K562 (cell line): ENCODE results near the gene CDT1. TPM values are rescaled to one million over a fixed set of nuclear protein-coding genes. Genes with fewer than 3 reads are reported as not detected.

Experiments
- ATAC-seq: fragments of 200-7000 bp; cut with Tn5 transposase; 3 replicates; pipeline ENCODE4 v1.9.1; 2020; ENCODE audit warnings: moderate library complexity
- BruUV-seq: library from RNA; stranded (reverse); fragments of 400-500 nt; replicated peaks from 2 replicates; lab custom pipeline; 2021; lab: Mats Ljungman, UMichigan
- CTCF ChIA-PET: fragments of 300-600 bp; formaldehyde crosslinking; extraction: SDS; loops from one replicate; lab custom pipeline; 2021; ENCODE audit warnings: low intra/inter-chr PET ratio; lab: Yijun Ruan, JAX
- POLR2A ChIA-PET: fragments of 300-600, 350-650 bp; sonication (Branson Sonifier 250); formaldehyde crosslinking; extraction: SDS; loops from one replicate; lab custom pipeline; 2021; ENCODE audit warnings: antibody characterized with exemption, inconsistent platforms; lab: Yijun Ruan, JAX
- DNase-seq, 4 experiments: peaks; one replicate each; pipeline versions ENCODE4 v3.0.0 to v3.0.0-alpha.2; 2011 to 2018; ENCODE audit warnings: low spot score in 3 of 4, mixed read lengths in 3 of 4; ENCODE audit errors: extremely low read depth in 1 of 4
- FAIRE-seq: peaks from 2 replicates; lab custom pipeline; 2011; peaks lifted over from hg19 to GRCh38; lab: Jason Lieb, UNC
- H2AFZ ChIP-seq: 2 replicates; pipeline ENCODE4 v1.6.0; 2011; ENCODE audit warnings: low read depth, low read length, control low read depth, inconsistent platforms
- H3K27ac ChIP-seq: fragments of 200-600 bp; 3 replicates; pipeline ENCODE4 v1.8.0; 2011; ENCODE audit warnings: low read depth, mild to moderate bottlenecking, control low read depth, inconsistent platforms, low read length, moderate library complexity, mixed read lengths; ENCODE audit errors: extremely low read depth
- H3K27me3 ChIP-seq, 2 experiments: fragments of 300-600 bp in 1 of 2; 2 replicates in 1 of 2; 3 replicates in 1 of 2; pipeline versions ENCODE4 v1.6.0 to v1.8.0; 2011; ENCODE audit warnings: inconsistent platforms in 2 of 2, low read length in 2 of 2, mild to moderate bottlenecking in 1 of 2, mixed read lengths in 1 of 2, moderate library complexity in 1 of 2; ENCODE audit not compliant: control insufficient read depth in 2 of 2, insufficient read depth in 2 of 2
- H3K36me3 ChIP-seq: fragments of 300-600 bp; 3 replicates; pipeline ENCODE4 v1.8.0; 2011; ENCODE audit warnings: mild to moderate bottlenecking, low read length, inconsistent platforms; ENCODE audit not compliant: control insufficient read depth, insufficient read depth
- H3K4me1 ChIP-seq, 2 experiments: fragments of 200-600 bp in 1 of 2; replicated peaks in 1 of 2; 2 replicates in 1 of 2; 3 replicates in 1 of 2; pipeline versions ENCODE4 v1.5.1 to v1.8.0; 2011; ENCODE audit warnings: inconsistent platforms in 2 of 2, low read length in 2 of 2, mild to moderate bottlenecking in 1 of 2, mixed read lengths in 1 of 2, moderate library complexity in 1 of 2; ENCODE audit not compliant: control insufficient read depth in 2 of 2, insufficient read depth in 2 of 2
- H3K4me2 ChIP-seq: 2 replicates; pipeline ENCODE4 v1.6.1; 2011; ENCODE audit warnings: low read length, control low read depth, inconsistent platforms, mixed read lengths; ENCODE audit not compliant: insufficient read depth
- H3K4me3 ChIP-seq: fragments of 200-600 bp; sonication (generic), shearing (Covaris generic); 2 replicates; pipeline ENCODE4 v1.5.1; 2016; ENCODE audit warnings: control low read depth, inconsistent platforms
- H3K79me2 ChIP-seq: fragments of 200-600 bp; 3 replicates; pipeline ENCODE4 v1.8.0; 2011; ENCODE audit warnings: low read length, inconsistent platforms; ENCODE audit not compliant: control insufficient read depth, insufficient read depth
- H3K9ac ChIP-seq, 2 experiments: 2 replicates each; pipeline versions ENCODE4 v1.6.0 to v1.6.1; 2011; ENCODE audit warnings: low read depth in 2 of 2, low read length in 2 of 2, control low read depth in 1 of 2, inconsistent platforms in 1 of 2, mild to moderate bottlenecking in 1 of 2, mixed read lengths in 1 of 2; ENCODE audit not compliant: insufficient read depth in 1 of 2
- H3K9me1 ChIP-seq: one replicate; pipeline ENCODE4 v1.6.0; 2011; ENCODE audit warnings: inconsistent platforms, mild to moderate bottlenecking, low read length, moderate library complexity; ENCODE audit not compliant: control insufficient read depth, insufficient read depth
- H3K9me3 ChIP-seq: replicated peaks from 2 replicates; pipeline ENCODE4 v1.5.1; 2011; ENCODE audit warnings: low read depth, low read length, inconsistent platforms; ENCODE audit not compliant: control insufficient read depth, insufficient read depth
- H4K20me1 ChIP-seq: replicated peaks from 2 replicates; pipeline ENCODE4 v1.6.1; 2011; ENCODE audit warnings: low read length, inconsistent platforms, mixed read lengths; ENCODE audit not compliant: control insufficient read depth, insufficient read depth
- BDP1 ChIP-seq: IDR thresholded peaks from 3 replicates; pipeline ENCODE4 v1.6.1; 2011; ENCODE audit not compliant: insufficient read length, insufficient read depth
- HIVEP1 ChIP-seq: fragments of 250-450 bp; sonication (Bioruptor Pico); IDR thresholded peaks from 2 replicates; pipeline ENCODE4 v1.4.0; 2020; ENCODE audit warnings: mild to moderate bottlenecking
- KAT2B ChIP-seq: IDR thresholded peaks from one replicate; pipeline ENCODE4 v1.6.1; 2012; ENCODE audit warnings: low read depth, mild to moderate bottlenecking, control low read depth, inconsistent platforms, low read length, moderate library complexity
- NEUROD1 ChIP-seq: fragments of 150-350 bp; IDR thresholded peaks from 2 replicates; pipeline ENCODE4 v1.6.1; 2014; ENCODE audit warnings: borderline replicate concordance, low read length, low read depth; ENCODE audit not compliant: partially characterized antibody
- OTX1 ChIP-seq: fragments of 450-650 bp; formaldehyde crosslinking; IDR thresholded peaks from 2 replicates; pipeline ENCODE4 v1.4.0; 2022; ENCODE audit warnings: mild to moderate bottlenecking
- POLR3G ChIP-seq: IDR thresholded peaks from 2 replicates; pipeline ENCODE4 v1.6.1; 2011; ENCODE audit not compliant: insufficient read length, insufficient replicate concordance; ENCODE audit errors: extremely low read depth
- RFX7 ChIP-seq: fragments of 250-450 bp; sonication (Bioruptor Pico); IDR thresholded peaks from 2 replicates; pipeline ENCODE4 v1.5.1; 2021; ENCODE audit warnings: mild to moderate bottlenecking
- RHOXF2B ChIP-seq: fragments of 250-450 bp; sonication (Bioruptor Pico); conservative IDR thresholded peaks from 2 replicates; pipeline ENCODE4 v1.5.1; 2021
- TAF15 ChIP-seq: fragments of 200-400 bp; formaldehyde crosslinking; IDR thresholded peaks from 2 replicates; pipeline ENCODE4 v1.6.1; 2017; ENCODE audit warnings: mild to moderate bottlenecking, low read depth, low read length, moderate library complexity
- TCF7L2 ChIP-seq: fragments of 150-350 bp; IDR thresholded peaks from 2 replicates; pipeline ENCODE4 v1.6.1; 2016; ENCODE audit warnings: low read depth, mild to moderate bottlenecking, low read length, moderate library complexity
- ZFPM2 ChIP-seq: fragments of 250-450 bp; sonication (Bioruptor Pico); IDR thresholded peaks from 2 replicates; pipeline ENCODE4 v1.5.1; 2022; ENCODE audit warnings: mild to moderate bottlenecking
- ZNF174 ChIP-seq: fragments of 250-450 bp; sonication (Bioruptor Pico); IDR thresholded peaks from 2 replicates; pipeline ENCODE4 v1.4.0; 2020; ENCODE audit warnings: mild to moderate bottlenecking
- WGBS: fragments of 100-300 bp; shearing (Covaris generic); methylation state at CpG from one replicate; pipeline ENCODE4 v1.1.6; 2016; ENCODE audit warnings: low coverage, mixed read lengths; ENCODE audit not compliant: insufficient coverage; ENCODE audit errors: missing lambda C conversion rate; 5-methylcytosine and 5-hydroxymethylcytosine counted together
- in situ Hi-C: fragments of 300-500 bp; cut with MboI; formaldehyde crosslinking; loops from 4 replicates; pipeline ENCODE4 v1.15.0; 2018; ENCODE audit warnings: inconsistent platforms, mixed read lengths
- intact Hi-C: fragments of 100-400 bp; cut with micrococcal nuclease; formaldehyde crosslinking; loops from 2 replicates; pipeline ENCODE4 v1.14.2; 2022
- polyA plus RNA-seq, 8 experiments: library from polyadenylated mRNA; depleted of rRNA in 4 of 8; stranded (reverse) in 5 of 8; unstranded in 3 of 8; fragments of >200 nt; fragmentation: Nextera tagmentation in 2 of 8; fragmentation: Illumina TruSeq in 1 of 8; extraction: Ambion mirVana in 2 of 8; extraction: Trizol in 1 of 8; gene quantifications; 2 replicates each; pipeline versions ENCODE4 v1.2.1 to v1.2.3, GENCODE V29; 2011 to 2014; ENCODE audit warnings: inconsistent platforms in 1 of 8, missing spikeins in 1 of 8
- total RNA-seq, 7 experiments: library from RNA; depleted of rRNA in 6 of 7; stranded (reverse); fragments of >200 nt in 6 of 7; fragmentation: Illumina TruSeq in 2 of 7; extraction: Trizol in 2 of 7; gene quantifications; 2 replicates each; pipeline versions ENCODE4 v1.2.1 to v1.2.3, GENCODE V29; 2011 to 2021; ENCODE audit warnings: low replicate concordance in 1 of 7
- TF ChIP-seq, protein P1 (sequence below): fragments of 450-650 bp; formaldehyde crosslinking; IDR thresholded peaks from 2 replicates; pipeline ENCODE4 v1.4.0; 2022; ENCODE audit warnings: missing genetic modification characterization
- TF ChIP-seq, protein P2 (sequence below): fragments of 250-450 bp; sonication (Bioruptor Pico); IDR thresholded peaks from 2 replicates; pipeline ENCODE4 v1.5.1; 2021; ENCODE audit warnings: mild to moderate bottlenecking
- TF ChIP-seq, protein P3 (sequence below), 2 experiments: fragments of 150-350 bp in 1 of 2; IDR thresholded peaks; 2 replicates each; pipeline ENCODE4 v1.6.1; 2012 to 2016; ENCODE audit warnings: low read depth in 2 of 2, low read length in 2 of 2, mild to moderate bottlenecking in 1 of 2, moderate library complexity in 1 of 2

CDT1 gene
- total and polyA plus RNA-seq, 9 of the 15 experiments (the other 6 are each of a cell fraction or from before 2014, with no cell fraction given), result 0.92 to 178 (median 14.2) TPM

DNA sequence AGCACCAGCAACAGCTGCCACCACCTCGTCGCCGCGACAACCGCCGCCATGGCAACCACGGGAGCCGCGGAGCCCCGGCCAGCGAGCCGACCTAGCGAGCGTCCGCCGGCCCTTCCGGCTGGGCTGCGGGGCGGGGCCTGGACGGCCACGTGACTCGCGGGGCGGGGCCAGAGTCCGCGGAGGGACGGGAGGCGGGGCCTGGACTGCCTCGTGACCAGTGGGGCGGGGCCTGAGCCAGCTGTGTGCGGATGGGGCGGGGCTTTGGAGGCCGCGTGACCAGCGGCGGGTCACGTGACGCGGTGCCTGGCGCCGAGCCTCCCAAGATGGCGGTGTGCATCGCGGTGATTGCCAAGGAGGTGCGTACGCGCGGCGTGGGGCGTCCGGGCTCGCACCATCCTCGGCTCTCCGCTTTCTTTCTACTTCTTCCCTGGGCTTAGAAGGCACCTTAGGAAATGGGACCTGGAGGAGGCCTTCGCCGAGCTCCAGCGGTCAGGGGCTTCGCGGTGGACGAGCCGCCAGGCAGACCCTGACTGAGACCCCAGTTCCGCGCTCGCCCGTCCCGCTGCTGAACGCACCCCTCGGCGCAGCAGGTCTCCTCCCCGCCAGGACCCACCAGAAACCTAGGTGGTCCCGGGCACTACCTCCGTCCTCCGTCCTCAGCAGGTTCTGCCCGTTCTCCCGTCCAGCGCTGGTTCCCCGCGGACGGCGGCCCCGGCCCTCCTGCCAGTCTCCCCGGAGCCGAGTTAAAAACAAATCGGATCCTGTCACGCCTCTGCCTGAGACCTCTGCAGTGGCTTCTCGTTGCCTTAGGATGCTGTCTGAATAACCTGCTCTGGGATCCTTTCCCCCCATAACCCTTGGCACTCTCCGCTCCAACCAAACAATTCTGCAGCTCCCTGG is 53.5 kb downstream of the CDT1 start, which contains the start of the genes GALNS and TRAPPC2L:
GALNS (minus strand) TSS at position 120 of the 900 bp plus-strand sequence; CDS start at position 50, 70 bp downstream.
TRAPPC2L (plus strand) TSS at position 300 of the 900 bp plus-strand sequence; CDS start at position 324, 24 bp downstream.
- Histone ChIP-seq H3K4me1 (peaks cover 8 to 46% of the 10 kb centered on the region in 2 experiments), H3K79me2 (peaks cover 23% of the 10 kb centered on the region), H2AFZ (peak within 1 kb of the TSS; percentile 72), H3K9ac (peak within 1 kb of the TSS; percentile 73 to 95), H3K36me3 (peaks cover 39% of the 10 kb centered on the region; the same call in 2 of the 3 replicates), H3K4me2 (peak within 1 kb of the TSS; percentile 92), H3K9me1 (peaks cover 6% of the 10 kb centered on the region), H3K4me3 (peak within 1 kb of the TSS; percentile 69), H4K20me1 (no peaks in the 10 kb centered on the region; the same call in 1 of the 2 replicates), H3K27me3 (no peaks in the 10 kb centered on the region), H3K9me3 (no peaks in the 10 kb centered on the region), H3K27ac (peak within 1 kb of the TSS; percentile 31)
- intact Hi-C loops, result loop anchor here (2.0 kb wide), 1 partner anchor 44 kb away; no protein-coding TSS in a partner anchor
- FAIRE-seq, result peak; percentile 92
- WGBS, result 1% methylated on average over 83 of the region's 87 CpGs
- peak; percentile 95 for ATAC-seq
- no TSS peak for BruUV-seq
- in situ Hi-C loops, result no loop called here
- CTCF ChIA-PET, result interaction anchor here (1.4 to 1.5 kb wide), 2 partner anchors 45 to 120 kb away, joined by 4 to 5 read pairs; partner anchors contain the start of gene APRT
- peak; percentile 96 to 99 (median 99) for DNase-seq
- POLR2A ChIA-PET, result interaction anchor here (0.6 to 2.0 kb wide), 12 partner anchors 9 to 319 kb away, joined by 3 to 10 read pairs (median 4); partner anchors contain the start of genes MVD and PABPN1L
- TF ChIP-seq HIVEP1 (CRISPR knock-in tag) (0 out of 2 replicates have a peak, but pooled peaks have one; percentile 35), TAF15 (no peak), NEUROD1 (peak; percentile 93), BDP1 (no peak), POLR3G (no peak), RFX7 (CRISPR knock-in tag) (no peak), TCF7L2 (no peak), KAT2B (no peak), RHOXF2B (CRISPR knock-in tag) (no peak), ZFPM2 (no peak), ZNF174 (CRISPR knock-in tag) (no peak), OTX1 (CRISPR knock-in tag) (peak; percentile 66; the same call in 1 of the 2 replicates)
- TF ChIP-seq, protein P1, sequence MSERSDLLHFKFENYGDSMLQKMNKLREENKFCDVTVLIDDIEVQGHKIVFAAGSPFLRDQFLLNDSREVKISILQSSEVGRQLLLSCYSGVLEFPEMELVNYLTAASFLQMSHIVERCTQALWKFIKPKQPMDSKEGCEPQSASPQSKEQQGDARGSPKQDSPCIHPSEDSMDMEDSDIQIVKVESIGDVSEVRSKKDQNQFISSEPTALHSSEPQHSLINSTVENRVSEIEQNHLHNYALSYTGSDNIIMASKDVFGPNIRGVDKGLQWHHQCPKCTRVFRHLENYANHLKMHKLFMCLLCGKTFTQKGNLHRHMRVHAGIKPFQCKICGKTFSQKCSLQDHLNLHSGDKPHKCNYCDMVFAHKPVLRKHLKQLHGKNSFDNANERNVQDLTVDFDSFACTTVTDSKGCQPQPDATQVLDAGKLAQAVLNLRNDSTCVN (CRISPR knock-in tag), result no peak
- TF ChIP-seq, protein P2, sequence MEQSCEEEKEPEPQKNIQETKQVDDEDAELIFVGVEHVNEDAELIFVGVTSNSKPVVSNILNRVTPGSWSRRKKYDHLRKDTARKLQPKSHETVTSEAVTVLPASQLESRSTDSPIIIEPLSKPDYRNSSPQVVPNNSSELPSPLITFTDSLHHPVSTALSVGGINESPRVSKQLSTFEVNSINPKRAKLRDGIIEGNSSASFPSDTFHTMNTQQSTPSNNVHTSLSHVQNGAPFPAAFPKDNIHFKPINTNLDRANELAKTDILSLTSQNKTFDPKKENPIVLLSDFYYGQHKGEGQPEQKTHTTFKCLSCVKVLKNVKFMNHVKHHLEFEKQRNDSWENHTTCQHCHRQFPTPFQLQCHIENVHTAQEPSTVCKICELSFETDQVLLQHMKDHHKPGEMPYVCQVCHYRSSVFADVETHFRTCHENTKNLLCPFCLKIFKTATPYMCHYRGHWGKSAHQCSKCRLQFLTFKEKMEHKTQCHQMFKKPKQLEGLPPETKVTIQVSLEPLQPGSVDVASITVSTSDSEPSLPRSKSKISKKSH (CRISPR knock-in tag), result no peak
- TF ChIP-seq, protein P3, sequence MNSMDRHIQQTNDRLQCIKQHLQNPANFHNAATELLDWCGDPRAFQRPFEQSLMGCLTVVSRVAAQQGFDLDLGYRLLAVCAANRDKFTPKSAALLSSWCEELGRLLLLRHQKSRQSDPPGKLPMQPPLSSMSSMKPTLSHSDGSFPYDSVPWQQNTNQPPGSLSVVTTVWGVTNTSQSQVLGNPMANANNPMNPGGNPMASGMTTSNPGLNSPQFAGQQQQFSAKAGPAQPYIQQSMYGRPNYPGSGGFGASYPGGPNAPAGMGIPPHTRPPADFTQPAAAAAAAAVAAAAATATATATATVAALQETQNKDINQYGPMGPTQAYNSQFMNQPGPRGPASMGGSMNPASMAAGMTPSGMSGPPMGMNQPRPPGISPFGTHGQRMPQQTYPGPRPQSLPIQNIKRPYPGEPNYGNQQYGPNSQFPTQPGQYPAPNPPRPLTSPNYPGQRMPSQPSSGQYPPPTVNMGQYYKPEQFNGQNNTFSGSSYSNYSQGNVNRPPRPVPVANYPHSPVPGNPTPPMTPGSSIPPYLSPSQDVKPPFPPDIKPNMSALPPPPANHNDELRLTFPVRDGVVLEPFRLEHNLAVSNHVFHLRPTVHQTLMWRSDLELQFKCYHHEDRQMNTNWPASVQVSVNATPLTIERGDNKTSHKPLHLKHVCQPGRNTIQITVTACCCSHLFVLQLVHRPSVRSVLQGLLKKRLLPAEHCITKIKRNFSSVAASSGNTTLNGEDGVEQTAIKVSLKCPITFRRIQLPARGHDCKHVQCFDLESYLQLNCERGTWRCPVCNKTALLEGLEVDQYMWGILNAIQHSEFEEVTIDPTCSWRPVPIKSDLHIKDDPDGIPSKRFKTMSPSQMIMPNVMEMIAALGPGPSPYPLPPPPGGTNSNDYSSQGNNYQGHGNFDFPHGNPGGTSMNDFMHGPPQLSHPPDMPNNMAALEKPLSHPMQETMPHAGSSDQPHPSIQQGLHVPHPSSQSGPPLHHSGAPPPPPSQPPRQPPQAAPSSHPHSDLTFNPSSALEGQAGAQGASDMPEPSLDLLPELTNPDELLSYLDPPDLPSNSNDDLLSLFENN (IDR thresholded peaks at IDR 0.05; ENCODE audit: low read depth in 2 of 2, low read length in 2 of 2), result no peak
